Pancreas (tissue), 10 donors: ENCODE results near the gene PCSK6. TPM values are rescaled to one million over a fixed set of nuclear protein-coding genes. Genes with fewer than 3 reads are reported as not detected.

Experiments
- ATAC-seq, 4 donors: fragments of 200-7000 bp; cut with Tn5 transposase; one replicate each; pipeline versions ENCODE4 v1.8.0 to v1.9.1; 2020; ENCODE audit warnings: mild to moderate bottlenecking in 4 of 4, moderate library complexity in 4 of 4
- DNase-seq, 6 donors: peaks; one replicate each; pipeline ENCODE4 v3.0.0-alpha.2; 2020
- FAIRE-seq: peaks from 2 replicates; lab custom pipeline; 2012; peaks lifted over from hg19 to GRCh38; lab: Jason Lieb, UNC
- H3K27ac ChIP-seq, 4 donors: fragments of 200-600 bp; sonication (generic); 1 replicate in 3 of 4; 2 replicates in 1 of 4; pipeline versions ENCODE4 v1.5.0 to v1.8.0; 2020
- H3K27me3 ChIP-seq, 4 donors: fragments of 200-600 bp; one replicate each; pipeline ENCODE4 v1.8.0; 2021
- H3K36me3 ChIP-seq, 3 donors: fragments of 200-600 bp; sonication (generic) in 1 of 3; one replicate each; pipeline versions ENCODE4 v1.5.0 to v1.8.0; 2020 to 2021
- H3K4me1 ChIP-seq, 3 donors: fragments of 200-600 bp; one replicate each; pipeline ENCODE4 v1.8.0; 2021
- H3K4me3 ChIP-seq, 4 donors: fragments of 200-600 bp; sonication (generic) in 2 of 4; one replicate each; pipeline versions ENCODE4 v1.5.0 to v1.8.0; 2020 to 2021
- H3K9me3 ChIP-seq, 4 donors: fragments of 200-600 bp; one replicate each; pipeline ENCODE4 v1.8.0; 2021
- CTCF ChIP-seq, 4 donors: fragments of 200-600 bp; sonication (generic) in 3 of 4; IDR thresholded peaks; one replicate each; pipeline versions ENCODE4 v1.5.0 to v1.8.0; 2021; ENCODE audit warnings: antibody characterized with exemption in 4 of 4
- WGBS, 2 donors: extraction: QIAGEN DNeasy Blood & Tissue Kit; methylation state at CpG; one replicate each; pipeline ENCODE4 v1.1.7; 2013; 5-methylcytosine and 5-hydroxymethylcytosine counted together
- intact Hi-C, 3 donors: fragments of 100-400 bp; cut with DNase I; formaldehyde crosslinking; loops; one replicate each; pipeline versions ENCODE4 v1.11.1 to v1.14.2; 2022
- polyA plus RNA-seq, 2 donors: library from polyadenylated mRNA; stranded (reverse); fragments of 200-250 nt; gene quantifications; one replicate each; pipeline ENCODE4 v1.2.3, GENCODE V29; 2013
- total RNA-seq, 6 donors: library from RNA; stranded (reverse); fragmentation: NEBNext Ultra II Directional in 4 of 6; extraction: Animal tissue kit (Norgen Biotek cat#: 25700) in 4 of 6; gene quantifications; one replicate each; pipeline versions ENCODE4 v1.2.1 to v1.2.4, GENCODE V29; 2021 to 2023
- donor health status: healthy with polysubstance abuse.
- donor health status: DM: no; HTN: no; CAD: no; lungs with moderate emphysema.
- donor health status: DM: no; HTN: no; CAD: no.
- donor health status: control.
- donor health status: control.
- donor health status: Bipolar disorder and iron deficiency.
- donor health status: DM: yes; HTN: yes; CAD: no.
- donor health status: DM: no; HTN: no; CAD: no.
- donor health status: DM: no; HTN: no; CAD: no.
- donor health status: DM: yes; HTN: yes; CAD: no.

The PCSK6 gene
- total and polyA plus RNA-seq, 8 donors, result 0.87 to 4.5 (median 3.0) TPM

- ATAC-seq, result no peak
- TF ChIP-seq CTCF (IDR thresholded peaks at IDR 0.05), result no peak
Observed at GRCh38 chr15:101329309-101329863, 160.1 kb downstream of the PCSK6 start.

GRCh38 chr15:101328001-101328400 is 161.5 kb downstream of the PCSK6 start:
- H3K27me3 ChIP-seq, result no peaks in the 10 kb centered on the region
- intact Hi-C loops, result no loop called here
- DNase-seq (no peak), FAIRE-seq (no peak), ATAC-seq (no peak)
- H3K9me3 ChIP-seq, result no peaks in the 10 kb centered on the region
- no peaks in the 10 kb centered on the region for H3K36me3 ChIP-seq
- no peak overlapping the region for H3K27ac ChIP-seq
- 89 to 91% methylated on average over 14 of the region's 14 CpGs for WGBS, 2 donors
- no peak for TF ChIP-seq CTCF (IDR thresholded peaks at IDR 0.05)
- no peak overlapping the region for H3K4me3 ChIP-seq
- no peaks in the 10 kb centered on the region for H3K4me1 ChIP-seq

More at GRCh38 chr15:101329309-101329863, 160.1 kb downstream of the PCSK6 start:
- intact Hi-C loops, result no loop called here
- H3K27ac ChIP-seq, result no peak overlapping the region
- H3K36me3 ChIP-seq, result no peaks in the 10 kb centered on the region
- no peaks in the 10 kb centered on the region for H3K4me1 ChIP-seq
- no peaks in the 10 kb centered on the region for H3K9me3 ChIP-seq
- DNase-seq, result no peak
- 79 to 88% methylated on average over 14 of the region's 14 CpGs for WGBS, 2 donors
- H3K27me3 ChIP-seq, result no peaks in the 10 kb centered on the region
- FAIRE-seq, result no peak
- no peak overlapping the region for H3K4me3 ChIP-seq

GRCh38 chr15:101327147-101327740 is 162.3 kb downstream of the PCSK6 start:
- H3K4me3 ChIP-seq, result no peak overlapping the region
- FAIRE-seq (no peak), DNase-seq (no peak), ATAC-seq (no peak)
- H3K27ac ChIP-seq, result no peak overlapping the region
- H3K27me3 ChIP-seq, result no peaks in the 10 kb centered on the region
- H3K9me3 ChIP-seq, result no peaks in the 10 kb centered on the region
- no peaks in the 10 kb centered on the region for H3K36me3 ChIP-seq
- H3K4me1 ChIP-seq, result no peaks in the 10 kb centered on the region
- 75 to 78% methylated on average over 17 of the region's 17 CpGs for WGBS, 2 donors
- no peak for TF ChIP-seq CTCF (IDR thresholded peaks at IDR 0.05)
- intact Hi-C loops, result no loop called here

GRCh38 chr15:101326462-101327146 is 162.9 kb downstream of the PCSK6 start:
- no peaks in the 10 kb centered on the region for H3K27me3 ChIP-seq
- 86 to 89% methylated on average over 21 of the region's 21 CpGs for WGBS, 2 donors
- no peaks in the 10 kb centered on the region for H3K9me3 ChIP-seq
- FAIRE-seq (no peak), DNase-seq (no peak), ATAC-seq (no peak)
- H3K27ac ChIP-seq, result no peak overlapping the region
- no peak overlapping the region for H3K4me3 ChIP-seq
- no peaks in the 10 kb centered on the region for H3K4me1 ChIP-seq
- H3K36me3 ChIP-seq, result no peaks in the 10 kb centered on the region
- no peak for TF ChIP-seq CTCF (IDR thresholded peaks at IDR 0.05)
- intact Hi-C loops, result no loop called here

GRCh38 chr15:101326026-101326315 is 163.5 kb downstream of the PCSK6 start:
- FAIRE-seq, result no peak
- intact Hi-C loops, result no loop called here

More at GRCh38 chr15:101326026-101326315, 163.5 kb downstream of the PCSK6 start:
- no peaks in the 10 kb centered on the region for H3K27me3 ChIP-seq
- no peaks in the 10 kb centered on the region for H3K4me1 ChIP-seq
- no peaks in the 10 kb centered on the region for H3K9me3 ChIP-seq
- H3K36me3 ChIP-seq, result no peaks in the 10 kb centered on the region
- no peak overlapping the region for H3K4me3 ChIP-seq
- no peak for DNase-seq
- no peak overlapping the region for H3K27ac ChIP-seq
- ATAC-seq, result no peak
- 88 to 94% methylated on average over 8 of the region's 8 CpGs for WGBS, 2 donors
- TF ChIP-seq CTCF (IDR thresholded peaks at IDR 0.05), result no peak
